SK-N-SH treated with all-trans-retinoic acid at 6 μM for 48 hours (cell line): ENCODE results near the gene KIF24.

Source experiments
- ARNTL ChIP-seq: fragments of 450-650 bp; formaldehyde crosslinking; IDR thresholded peaks from 2 replicates; pipeline ENCODE4 v1.5.0; 2020; ENCODE audit warnings: low read depth, mild to moderate bottlenecking, moderate library complexity, borderline replicate concordance
- ISL1 ChIP-seq: fragments of 250-450 bp; sonication (Bioruptor Pico); IDR thresholded peaks from 2 replicates; pipeline ENCODE4 v2.1.2; 2022; ENCODE audit warnings: mild to moderate bottlenecking, moderate library complexity
- PPARA ChIP-seq: fragments of 250-450 bp; sonication (Bioruptor Pico); IDR thresholded peaks from 2 replicates; pipeline ENCODE4 v1.5.0; 2020; ENCODE audit warnings: mild to moderate bottlenecking, borderline replicate concordance
- TOX ChIP-seq: fragments of 250-450 bp; sonication (Bioruptor Pico); IDR thresholded peaks from 2 replicates; pipeline ENCODE4 v1.8.0; 2021; ENCODE audit warnings: mild to moderate bottlenecking, moderate library complexity, borderline replicate concordance
- ZC3H10 ChIP-seq: fragments of 250-450 bp; sonication (Bioruptor Pico); IDR thresholded peaks from 2 replicates; pipeline ENCODE4 v1.5.1; 2021; ENCODE audit warnings: mild to moderate bottlenecking, moderate library complexity
- ZFP30 ChIP-seq: fragments of 450-650 bp; formaldehyde crosslinking; IDR thresholded peaks from 2 replicates; pipeline ENCODE4 v1.5.0; 2022; ENCODE audit warnings: mild to moderate bottlenecking, moderate library complexity
- TF ChIP-seq, protein P1 (sequence below): fragments of 250-450 bp; sonication (Bioruptor Pico); IDR thresholded peaks from 2 replicates; pipeline ENCODE4 v1.8.0; 2020; ENCODE audit warnings: mild to moderate bottlenecking, moderate library complexity, borderline replicate concordance
- TF ChIP-seq, protein P2 (sequence below): fragments of 250-450 bp; sonication (Bioruptor Pico); IDR thresholded peaks from 2 replicates; pipeline ENCODE4 v1.5.1; 2021; ENCODE audit warnings: mild to moderate bottlenecking, moderate library complexity

DNA sequence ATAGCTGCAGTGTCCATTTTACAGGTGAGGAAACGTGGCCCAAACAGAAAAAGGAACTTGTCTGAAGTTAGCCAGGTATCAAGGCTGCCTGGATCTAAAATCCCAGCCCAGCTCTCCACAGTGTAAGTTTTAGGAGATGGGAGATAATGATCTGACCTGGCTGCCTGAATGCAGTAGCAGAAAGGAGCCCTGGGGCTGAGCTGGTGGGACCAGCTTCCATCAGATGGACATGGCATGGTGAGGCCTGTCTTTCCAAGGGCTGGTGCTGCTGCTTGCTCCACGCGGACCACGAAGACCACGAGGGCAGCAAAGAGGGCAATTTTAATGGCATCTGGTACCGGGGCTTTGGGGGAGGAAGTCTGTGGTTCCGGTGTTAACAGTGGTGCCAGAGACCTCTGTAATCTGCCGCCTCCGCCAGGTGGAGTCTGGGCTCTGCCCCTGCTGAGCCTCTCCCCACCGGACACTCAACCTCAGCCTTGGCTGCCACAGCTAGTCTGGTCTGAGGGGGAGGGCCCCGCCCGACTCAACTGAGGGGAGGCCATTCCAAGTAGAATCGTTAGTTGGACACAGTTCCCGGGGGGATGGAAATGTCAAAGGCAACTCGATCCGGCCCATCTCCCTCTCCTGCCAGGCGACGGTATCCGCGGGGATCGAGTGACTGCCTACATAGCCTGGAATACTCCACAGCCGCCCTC lies 47.0 kb upstream of the KIF24 start:
- TF ChIP-seq, protein P1, sequence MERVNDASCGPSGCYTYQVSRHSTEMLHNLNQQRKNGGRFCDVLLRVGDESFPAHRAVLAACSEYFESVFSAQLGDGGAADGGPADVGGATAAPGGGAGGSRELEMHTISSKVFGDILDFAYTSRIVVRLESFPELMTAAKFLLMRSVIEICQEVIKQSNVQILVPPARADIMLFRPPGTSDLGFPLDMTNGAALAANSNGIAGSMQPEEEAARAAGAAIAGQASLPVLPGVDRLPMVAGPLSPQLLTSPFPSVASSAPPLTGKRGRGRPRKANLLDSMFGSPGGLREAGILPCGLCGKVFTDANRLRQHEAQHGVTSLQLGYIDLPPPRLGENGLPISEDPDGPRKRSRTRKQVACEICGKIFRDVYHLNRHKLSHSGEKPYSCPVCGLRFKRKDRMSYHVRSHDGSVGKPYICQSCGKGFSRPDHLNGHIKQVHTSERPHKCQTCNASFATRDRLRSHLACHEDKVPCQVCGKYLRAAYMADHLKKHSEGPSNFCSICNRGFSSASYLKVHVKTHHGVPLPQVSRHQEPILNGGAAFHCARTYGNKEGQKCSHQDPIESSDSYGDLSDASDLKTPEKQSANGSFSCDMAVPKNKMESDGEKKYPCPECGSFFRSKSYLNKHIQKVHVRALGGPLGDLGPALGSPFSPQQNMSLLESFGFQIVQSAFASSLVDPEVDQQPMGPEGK (CRISPR knock-in tag) = no peak
- no peak for TF ChIP-seq ZFP30
- TF ChIP-seq ISL1 (CRISPR knock-in tag) = no peak
- no peak for TF ChIP-seq TOX
- TF ChIP-seq ARNTL (CRISPR knock-in tag) = no peak
- TF ChIP-seq PPARA (CRISPR knock-in tag) = no peak
- TF ChIP-seq, protein P2, sequence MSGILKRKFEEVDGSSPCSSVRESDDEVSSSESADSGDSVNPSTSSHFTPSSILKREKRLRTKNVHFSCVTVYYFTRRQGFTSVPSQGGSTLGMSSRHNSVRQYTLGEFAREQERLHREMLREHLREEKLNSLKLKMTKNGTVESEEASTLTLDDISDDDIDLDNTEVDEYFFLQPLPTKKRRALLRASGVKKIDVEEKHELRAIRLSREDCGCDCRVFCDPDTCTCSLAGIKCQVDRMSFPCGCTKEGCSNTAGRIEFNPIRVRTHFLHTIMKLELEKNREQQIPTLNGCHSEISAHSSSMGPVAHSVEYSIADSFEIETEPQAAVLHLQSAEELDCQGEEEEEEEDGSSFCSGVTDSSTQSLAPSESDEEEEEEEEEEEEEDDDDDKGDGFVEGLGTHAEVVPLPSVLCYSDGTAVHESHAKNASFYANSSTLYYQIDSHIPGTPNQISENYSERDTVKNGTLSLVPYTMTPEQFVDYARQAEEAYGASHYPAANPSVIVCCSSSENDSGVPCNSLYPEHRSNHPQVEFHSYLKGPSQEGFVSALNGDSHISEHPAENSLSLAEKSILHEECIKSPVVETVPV = no peak
- TF ChIP-seq ZC3H10 = no peak
